Central memory CD4-positive, alpha-beta T cell (primary cell): Measurements from ENCODE around the gene KRTCAP2.
"Not testable (repeated sequence)": the region's sequence is repeated elsewhere in the genome, so short reads cannot be mapped to it uniquely, and the experiment has no call there.

Experiments
- DNase-seq: peaks from one replicate; pipeline ENCODE4 v3.0.0; 2022

Gene KRTCAP2

GRCh38 chr1:155199792-155200191 is 26.7 kb upstream of the KRTCAP2 start:
- no peak for DNase-seq

GRCh38 chr1:155198547-155198906 is 25.4 kb upstream of the KRTCAP2 start:
- DNase-seq = no peak

- DNase-seq = no peak
These were observed 24.9 kb upstream of the KRTCAP2 start for GRCh38 chr1:155197901-155198546.

GRCh38 chr1:155196893-155197638 is 24.0 kb upstream of the KRTCAP2 start:
- DNase-seq = no peak

GRCh38 chr1:155196103-155196892 is 23.2 kb upstream of the KRTCAP2 start:
- no peak for DNase-seq

GRCh38 chr1:155195201-155196102 is 22.3 kb upstream of the KRTCAP2 start:
- no peak for DNase-seq

- DNase-seq = not testable (repeated sequence)
These were observed 20.8 kb upstream of the KRTCAP2 start for GRCh38 chr1:155193991-155194240.

GRCh38 chr1:155193275-155193990 is 20.3 kb upstream of the KRTCAP2 start:
- peak; percentile 55 for DNase-seq

- peak; percentile 25 for DNase-seq
These were observed 19.5 kb upstream of the KRTCAP2 start for GRCh38 chr1:155192346-155193274.

- no peak for DNase-seq
These were observed 18.8 kb upstream of the KRTCAP2 start for GRCh38 chr1:155191904-155192303.

- not testable (repeated sequence) for DNase-seq
These were observed 16.8 kb upstream of the KRTCAP2 start for GRCh38 chr1:155189926-155190325.

GRCh38 chr1:155188268-155188667 is 15.2 kb upstream of the KRTCAP2 start:
- DNase-seq = no peak

GRCh38 chr1:155187456-155187891 is 14.4 kb upstream of the KRTCAP2 start:
- DNase-seq = no peak

- DNase-seq = no peak
These were observed 13.8 kb upstream of the KRTCAP2 start for GRCh38 chr1:155186794-155187455.

GRCh38 chr1:155186067-155186793 is 13.1 kb upstream of the KRTCAP2 start:
- DNase-seq = no peak

- DNase-seq = no peak
These were observed 12.6 kb upstream of the KRTCAP2 start for GRCh38 chr1:155185783-155186066.

- DNase-seq = no peak
These were observed 12.0 kb upstream of the KRTCAP2 start for GRCh38 chr1:155184835-155185782.

GRCh38 chr1:155184351-155184811 is 11.3 kb upstream of the KRTCAP2 start:
- DNase-seq = no peak

- DNase-seq = no peak
These were observed 10.7 kb upstream of the KRTCAP2 start for GRCh38 chr1:155183775-155184221.
